Activated T-cell treated with anti-CD3 and anti-CD28 coated beads for 48 hours (primary cell): ENCODE data around the gene TEX28.
"Not testable (repeated sequence)": the region's sequence is repeated elsewhere in the genome, so short reads cannot be mapped to it uniquely, and the experiment has no call there.

ENCODE experiments used
- DNase-seq: peaks from one replicate; pipeline ENCODE4 v3.0.0-alpha.2; 2020; ENCODE audit warnings: low read depth

TEX28 gene, protein sequence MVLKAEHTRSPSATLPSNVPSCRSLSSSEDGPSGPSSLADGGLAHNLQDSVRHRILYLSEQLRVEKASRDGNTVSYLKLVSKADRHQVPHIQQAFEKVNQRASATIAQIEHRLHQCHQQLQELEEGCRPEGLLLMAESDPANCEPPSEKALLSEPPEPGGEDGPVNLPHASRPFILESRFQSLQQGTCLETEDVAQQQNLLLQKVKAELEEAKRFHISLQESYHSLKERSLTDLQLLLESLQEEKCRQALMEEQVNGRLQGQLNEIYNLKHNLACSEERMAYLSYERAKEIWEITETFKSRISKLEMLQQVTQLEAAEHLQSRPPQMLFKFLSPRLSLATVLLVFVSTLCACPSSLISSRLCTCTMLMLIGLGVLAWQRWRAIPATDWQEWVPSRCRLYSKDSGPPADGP

DNA sequence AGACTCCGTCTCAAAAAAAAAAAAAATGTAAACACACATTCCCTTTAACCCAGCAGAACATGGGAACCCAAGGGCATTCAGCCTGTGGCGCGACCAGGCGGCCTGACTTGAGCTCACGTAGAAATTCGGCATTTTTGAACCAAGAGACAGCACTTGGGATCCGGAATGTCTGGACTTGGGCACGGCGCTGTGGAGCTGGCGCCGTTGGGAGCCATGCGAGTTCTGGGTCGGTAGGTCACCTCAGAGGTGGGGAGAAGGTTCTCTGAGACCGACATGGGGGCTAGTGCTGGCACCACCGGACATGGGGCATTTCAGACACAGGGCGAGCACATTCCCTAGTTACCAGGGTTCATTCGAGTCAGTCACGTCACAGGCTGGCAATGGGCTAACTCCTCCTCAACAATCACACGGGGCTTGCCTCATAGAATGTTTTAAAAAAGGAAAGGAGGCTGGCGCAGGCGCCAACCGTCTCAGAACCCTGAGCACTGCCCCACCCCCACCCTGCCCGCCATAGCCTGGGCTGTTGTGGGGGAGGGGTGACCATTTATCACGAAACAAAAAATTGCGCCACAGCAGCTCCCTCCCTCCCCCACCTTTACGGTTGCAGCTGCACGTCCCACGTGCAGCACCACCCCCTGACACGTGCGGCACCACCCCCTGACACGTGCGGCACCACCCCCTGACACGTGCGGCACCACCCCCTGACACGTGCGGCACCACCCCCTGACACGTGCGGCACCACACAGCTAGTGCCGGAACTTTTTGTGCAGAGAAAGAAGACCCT is at the start of gene TEX28:
TEX28 (minus strand) TSS at position 334 of the 784 bp plus-strand sequence. CDS start 3,007 bp downstream, outside the sequence.
- no peak for DNase-seq

DNA sequence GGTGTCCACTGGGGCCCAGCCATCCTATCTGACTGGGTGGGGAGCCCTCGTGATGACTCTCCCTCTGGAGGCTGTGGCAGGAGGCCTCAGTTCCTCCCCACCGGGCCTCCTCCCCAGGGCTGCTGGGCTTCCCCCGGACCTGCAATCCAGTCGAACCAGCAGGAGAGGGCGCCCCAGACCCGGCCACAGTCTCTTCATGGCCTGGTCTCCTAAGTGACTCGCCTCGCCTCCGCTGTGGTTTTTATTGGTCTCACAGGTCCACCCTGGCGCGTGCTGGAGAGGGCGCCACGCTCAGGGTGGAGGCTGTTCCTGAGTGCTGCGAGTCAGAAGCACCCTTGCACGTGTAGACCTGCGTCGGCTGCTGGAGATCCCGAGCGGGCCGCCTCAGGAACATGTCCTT is 48.7 kb upstream of the TEX28 start:
- DNase-seq: not testable (repeated sequence)

DNA sequence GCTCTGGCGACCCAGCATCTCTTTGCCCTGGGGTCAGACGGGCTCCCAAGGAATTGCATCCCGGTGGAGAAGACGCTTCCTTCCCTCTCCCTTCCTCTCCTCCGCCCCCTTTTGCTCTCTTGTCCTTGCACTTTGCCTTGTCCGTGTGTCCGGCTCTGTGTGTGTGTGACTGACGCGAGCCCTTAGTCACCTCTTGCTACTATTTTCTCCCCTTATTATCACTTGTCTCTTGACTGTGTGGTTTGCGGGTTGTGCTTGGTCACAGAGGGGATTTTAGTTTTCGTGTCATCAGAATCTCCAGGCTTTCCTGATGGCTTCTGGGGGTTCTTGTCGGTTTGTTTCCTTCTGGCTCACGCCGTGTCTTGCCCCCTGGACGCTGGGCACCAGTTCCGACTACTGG is 48.1 kb upstream of the TEX28 start:
- DNase-seq: not testable (repeated sequence)

DNA sequence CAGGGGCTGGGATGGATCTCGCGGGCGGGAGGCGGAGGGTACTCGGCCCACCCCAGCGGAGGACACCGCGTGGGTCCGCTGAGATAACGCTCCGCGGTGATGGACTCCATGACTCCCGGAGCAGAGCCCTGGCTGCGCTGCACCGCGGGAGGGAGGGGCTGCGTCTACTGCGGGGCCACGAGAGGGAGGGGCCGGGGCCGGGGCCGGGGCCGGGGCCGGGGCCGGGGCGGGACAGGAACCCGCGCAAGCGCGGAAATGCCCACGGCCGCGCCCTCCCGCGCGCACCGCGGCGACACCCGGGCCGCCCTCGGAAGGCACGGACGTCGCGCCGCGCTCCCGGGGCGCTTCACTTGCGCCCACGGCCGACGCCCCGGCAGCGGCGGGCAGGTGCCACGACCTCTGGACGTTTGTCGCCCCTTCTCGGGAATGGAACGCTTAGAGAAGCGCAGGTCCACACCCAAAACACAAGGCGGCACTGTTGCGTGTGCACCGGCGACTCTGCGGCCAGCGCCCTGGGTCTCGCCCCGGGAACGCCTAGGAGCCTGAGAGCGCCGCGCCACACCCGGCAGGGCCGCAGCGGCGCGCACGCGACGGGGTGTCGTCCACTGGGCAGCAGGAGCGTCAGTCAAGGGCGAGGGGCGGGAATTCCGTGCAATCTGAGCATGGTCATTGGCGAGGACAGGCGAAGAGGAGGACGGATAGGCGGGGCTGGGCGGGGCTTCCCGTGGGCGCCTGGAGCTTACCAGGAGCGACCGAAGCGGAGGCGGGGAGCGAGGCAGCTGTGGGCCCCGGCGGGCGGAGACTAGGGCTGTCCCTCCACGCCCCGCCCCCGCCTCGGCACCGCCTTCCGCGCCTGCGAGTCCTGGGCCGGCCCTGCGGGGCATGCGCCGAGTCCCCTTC is 46.7 kb upstream of the TEX28 start:
- not testable (repeated sequence) for DNase-seq

DNA sequence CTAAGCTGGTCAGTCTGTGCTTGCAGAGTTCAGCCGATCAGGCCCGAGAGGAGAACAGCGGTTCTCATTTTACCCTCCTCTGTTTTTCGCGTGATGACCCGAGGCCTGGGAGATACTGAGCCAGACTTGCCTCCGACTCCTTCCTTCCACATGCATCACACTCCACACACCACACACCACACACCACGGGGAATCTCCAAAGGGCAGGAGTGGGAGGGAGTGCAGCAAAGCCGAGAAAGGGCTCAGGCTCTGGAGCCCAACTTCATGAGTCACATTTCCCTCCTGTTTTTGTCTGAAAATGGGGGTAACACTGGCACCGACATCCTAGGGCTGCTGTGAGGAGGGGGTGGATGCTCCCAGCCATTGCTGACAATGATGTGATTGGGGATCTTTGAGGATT is 39.6 kb upstream of the TEX28 start:
- peak; percentile 33 for DNase-seq

DNA sequence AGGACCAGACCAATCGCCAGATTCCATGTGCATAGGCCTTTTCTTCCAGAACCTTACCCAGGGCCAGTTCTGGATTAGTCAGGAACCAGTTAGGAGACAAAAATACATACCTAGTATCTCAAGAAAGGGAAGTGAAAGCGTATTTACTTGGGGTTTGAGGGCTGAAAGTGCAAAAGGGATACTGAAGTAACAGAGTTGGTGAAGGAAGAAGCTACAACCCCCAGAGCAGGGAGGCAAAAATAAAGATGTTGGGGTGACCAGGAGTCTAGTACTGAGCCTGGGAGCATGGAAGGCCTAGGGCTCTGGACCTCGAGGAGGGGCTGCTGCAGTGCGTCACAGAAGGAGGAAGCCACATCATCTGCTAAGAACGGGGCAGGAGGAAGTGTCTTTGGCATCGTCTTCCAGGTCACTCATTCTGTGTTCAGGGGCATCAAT is 38.9 kb upstream of the TEX28 start:
- no peak for DNase-seq

DNA sequence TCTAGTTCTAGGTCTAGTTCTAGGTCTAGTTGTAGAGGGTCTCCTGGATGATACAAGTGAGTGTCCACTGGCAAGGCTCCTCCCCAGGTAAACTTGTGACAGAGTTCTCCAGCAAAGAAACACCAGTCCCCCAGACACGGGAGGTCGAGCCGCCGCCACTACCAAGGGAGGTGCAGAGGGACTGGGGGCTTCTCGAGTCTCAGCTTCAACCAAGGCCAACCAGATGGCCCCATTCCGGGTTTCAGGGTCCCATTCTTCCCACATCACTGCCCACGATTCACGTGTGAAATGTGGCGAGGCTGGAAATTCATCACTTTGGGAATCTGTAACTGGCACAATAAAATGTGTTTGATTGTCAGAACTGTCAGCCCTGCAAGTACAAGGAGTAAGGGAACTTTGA is 38.2 kb upstream of the TEX28 start:
- no peak for DNase-seq

DNA sequence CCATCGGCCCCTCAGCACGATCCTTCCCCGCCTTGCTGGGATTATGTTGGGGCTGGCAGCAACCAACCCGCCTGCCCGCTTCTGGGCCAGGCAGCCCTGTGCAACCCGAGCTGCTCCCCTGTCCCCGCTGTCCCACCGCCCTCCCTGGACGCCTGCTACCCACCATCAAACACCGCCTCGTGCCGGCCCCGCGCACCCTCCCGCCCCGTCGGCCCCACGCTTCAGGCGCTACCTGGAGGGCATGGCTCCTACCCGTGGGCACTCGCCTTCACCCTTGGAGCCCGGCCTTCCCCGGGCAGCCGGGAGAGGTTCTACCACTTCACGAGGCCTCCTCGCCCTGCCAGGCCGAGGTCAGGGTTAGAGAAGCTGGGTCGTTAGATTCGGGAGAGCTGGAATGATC is 37.6 kb upstream of the TEX28 start:
- DNase-seq: no peak

DNA sequence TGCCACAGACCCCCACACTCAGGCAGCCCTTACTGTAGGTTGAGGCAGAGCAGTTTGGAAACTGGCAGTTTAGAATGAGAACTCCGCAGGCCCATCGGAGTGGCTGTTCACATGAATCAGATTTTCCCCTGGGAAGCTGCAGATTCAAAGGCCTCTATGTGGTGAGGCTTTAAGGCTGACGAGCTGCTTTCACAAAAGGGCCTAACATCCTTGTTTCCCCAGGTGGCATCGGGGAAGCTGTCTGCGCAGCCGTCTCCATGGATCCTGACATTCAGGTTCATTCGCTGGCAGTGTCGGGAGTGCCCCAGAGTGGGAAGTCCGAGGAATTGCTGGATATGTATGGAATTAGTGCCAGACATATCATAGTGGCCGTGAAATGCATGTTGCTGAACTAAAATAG is 34.4 kb upstream of the TEX28 start:
- DNase-seq: no peak

DNA sequence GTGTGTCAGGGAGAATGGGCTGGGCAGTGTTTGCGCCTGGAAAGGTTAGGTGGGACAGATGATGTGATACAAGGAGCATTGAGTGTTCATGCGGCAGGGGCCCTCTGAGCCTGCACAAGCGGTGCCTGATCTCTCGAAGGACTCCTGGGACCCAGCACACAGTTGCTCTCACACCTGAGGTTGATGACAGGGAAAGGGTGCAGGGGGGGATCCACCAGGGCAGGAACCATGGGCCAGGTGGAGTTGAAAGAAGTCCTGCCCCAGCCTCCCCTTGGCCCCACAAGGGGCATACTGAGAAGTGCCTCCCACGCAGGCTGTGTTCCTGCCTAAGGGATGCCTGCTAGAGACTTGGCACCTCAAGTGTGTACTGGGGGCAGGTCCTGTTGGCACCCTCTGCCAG is 33.7 kb upstream of the TEX28 start:
- DNase-seq: no peak

DNA sequence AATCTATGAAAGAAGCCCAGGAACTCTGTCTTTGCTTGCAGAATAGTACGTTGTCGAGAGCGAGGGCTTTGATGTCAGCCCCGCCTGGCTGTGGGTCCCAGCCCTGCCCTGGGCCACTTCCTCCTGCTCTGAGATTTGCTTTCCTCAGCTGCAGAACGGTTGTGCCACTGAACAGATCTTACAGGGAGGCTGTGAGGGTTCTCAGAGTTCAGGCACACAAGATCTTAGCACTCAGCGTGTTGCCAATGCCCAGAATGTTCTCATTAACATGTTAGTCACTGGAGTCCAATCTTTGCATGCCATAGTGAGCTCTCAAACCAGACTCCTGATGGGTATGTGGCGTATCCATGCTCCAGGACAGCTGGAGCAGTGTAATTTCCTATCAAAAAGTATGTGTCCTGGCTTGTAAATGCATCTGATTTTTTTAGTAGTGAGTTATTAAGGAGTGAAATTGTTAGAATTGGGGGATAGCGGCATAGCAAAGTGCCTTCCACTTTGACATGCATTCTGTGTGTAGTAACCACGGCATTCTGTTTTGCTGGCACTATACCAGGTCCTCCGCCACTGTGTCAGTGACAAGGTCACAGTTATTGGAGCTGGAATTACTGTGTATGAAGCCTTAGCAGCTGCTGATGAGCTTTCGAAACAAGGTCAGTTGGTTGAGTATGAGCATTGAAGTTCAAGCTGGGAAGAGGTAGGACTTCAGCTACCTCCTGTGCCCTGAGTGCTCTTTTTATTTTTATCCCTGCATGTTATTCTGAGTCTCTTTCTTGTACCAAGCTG is 32.3 kb upstream of the TEX28 start:
- DNase-seq: no peak

DNA sequence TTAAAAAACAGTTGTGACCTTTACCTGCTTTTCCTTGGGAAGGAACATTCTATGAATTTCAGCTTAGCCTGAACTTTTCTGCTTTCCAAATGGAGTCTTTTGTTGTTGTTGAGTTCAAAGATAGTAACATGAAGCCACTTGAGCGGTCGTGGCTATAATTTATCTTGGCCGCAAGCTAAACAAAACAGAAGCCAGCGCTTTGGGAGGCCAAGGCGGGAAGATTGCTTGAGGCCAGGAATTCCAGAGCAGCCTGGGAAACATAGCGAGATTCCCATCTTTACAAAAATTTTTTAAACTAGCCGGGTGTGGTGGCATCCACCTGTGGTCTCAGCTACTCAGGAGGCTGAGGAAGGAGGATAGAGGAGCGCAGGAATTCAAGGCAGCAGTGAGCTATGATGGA is 30.6 kb upstream of the TEX28 start:
- DNase-seq: no peak

DNA sequence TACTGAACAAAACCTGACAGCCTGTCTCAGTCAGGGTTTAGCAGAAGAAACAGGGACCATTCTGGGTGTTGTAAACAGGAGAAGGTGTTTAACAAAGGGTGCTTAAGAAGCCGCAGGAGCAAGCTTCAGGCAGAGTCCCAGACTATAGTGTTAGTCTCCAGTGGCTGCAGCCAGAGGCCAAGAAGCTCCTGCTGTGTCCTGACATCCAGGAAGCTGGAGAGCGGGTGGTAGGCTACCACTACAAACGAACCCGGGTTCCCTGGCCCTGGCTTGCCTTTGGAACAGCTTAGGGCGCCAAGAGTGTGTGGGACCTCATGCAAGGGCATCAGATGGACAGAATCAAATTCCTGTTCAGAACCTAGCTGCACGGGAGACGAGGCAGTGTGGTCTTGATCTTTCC is 28.6 kb upstream of the TEX28 start:
- no peak for DNase-seq

DNA sequence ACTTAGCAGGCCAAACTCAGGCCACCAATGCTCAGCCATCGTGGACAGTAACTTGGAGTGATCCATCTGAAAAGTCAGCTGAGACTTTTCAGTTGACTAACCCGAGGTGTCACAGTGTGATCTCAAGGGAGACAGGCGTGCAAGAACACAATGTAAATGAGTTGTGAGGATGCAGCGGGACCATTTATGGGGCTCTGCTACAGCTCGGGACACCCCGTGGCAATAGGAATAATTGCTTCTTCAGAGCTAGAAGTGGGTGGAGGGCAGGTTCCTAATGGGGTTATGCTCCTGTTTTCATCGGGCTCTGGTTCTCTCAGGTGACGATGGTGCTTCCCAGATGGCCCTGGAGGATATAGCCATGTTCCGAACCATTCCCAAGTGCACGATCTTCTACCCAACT is 28.0 kb upstream of the TEX28 start:
- DNase-seq: no peak

DNA sequence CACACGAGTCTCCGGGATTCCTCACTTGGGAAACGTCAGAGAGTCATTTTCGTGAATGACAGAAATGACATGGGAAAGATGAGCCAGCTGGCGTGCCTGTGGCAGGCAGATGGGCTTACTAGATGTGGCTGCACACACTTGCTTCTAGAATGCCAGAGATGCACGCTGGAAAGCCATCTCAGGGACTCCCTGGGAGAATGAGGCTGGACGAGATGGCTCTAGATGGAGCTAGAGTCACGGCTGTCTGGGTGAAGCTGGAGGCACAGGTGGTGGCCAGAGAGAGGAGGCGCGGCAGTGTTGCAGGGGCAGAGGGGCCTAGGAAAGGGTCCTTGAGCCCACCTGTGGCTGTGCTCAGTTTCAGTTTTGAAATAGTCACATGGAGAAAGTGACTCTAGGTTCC is 26.7 kb upstream of the TEX28 start:
- DNase-seq: no peak

DNA sequence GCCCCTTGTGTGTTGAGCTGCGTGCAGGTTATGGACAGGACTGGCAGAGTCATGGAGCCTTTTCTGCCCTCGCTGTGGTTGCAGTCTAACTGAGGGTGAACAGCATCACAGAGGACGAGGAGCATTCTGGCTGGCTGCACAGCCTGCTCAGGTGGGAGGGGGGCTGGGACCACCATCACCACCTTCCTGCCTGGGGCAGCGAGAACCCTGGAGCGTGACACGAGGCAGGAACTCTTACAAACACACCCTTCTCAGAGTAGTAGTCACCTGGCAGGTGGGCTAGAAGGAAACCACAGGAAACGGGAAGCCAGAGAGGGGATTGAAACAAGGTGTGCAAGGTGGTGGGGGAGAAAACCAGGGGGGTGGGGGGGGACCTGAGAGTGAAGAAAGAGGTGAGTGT is 26.2 kb upstream of the TEX28 start:
- no peak for DNase-seq

DNA sequence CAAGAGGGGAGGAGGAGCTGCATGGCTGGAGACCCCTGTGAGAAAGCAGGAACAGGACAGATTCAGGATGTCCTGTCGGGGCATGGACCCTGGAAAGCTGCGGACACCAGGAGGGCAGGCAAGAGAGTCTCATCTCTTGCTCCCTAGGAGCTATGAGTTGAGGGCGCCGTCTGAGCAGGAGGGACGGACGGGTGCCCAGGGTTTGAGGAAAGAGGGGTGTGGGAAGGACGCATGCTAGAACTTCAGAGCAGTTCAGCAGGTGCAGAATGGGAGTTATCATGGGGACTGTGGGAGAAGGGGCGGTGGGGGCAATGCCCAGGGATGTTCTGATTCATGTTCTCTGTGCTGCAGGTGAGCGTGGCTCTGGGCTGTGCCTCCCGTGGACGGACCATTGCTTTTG is 25.5 kb upstream of the TEX28 start:
- DNase-seq: no peak

DNA sequence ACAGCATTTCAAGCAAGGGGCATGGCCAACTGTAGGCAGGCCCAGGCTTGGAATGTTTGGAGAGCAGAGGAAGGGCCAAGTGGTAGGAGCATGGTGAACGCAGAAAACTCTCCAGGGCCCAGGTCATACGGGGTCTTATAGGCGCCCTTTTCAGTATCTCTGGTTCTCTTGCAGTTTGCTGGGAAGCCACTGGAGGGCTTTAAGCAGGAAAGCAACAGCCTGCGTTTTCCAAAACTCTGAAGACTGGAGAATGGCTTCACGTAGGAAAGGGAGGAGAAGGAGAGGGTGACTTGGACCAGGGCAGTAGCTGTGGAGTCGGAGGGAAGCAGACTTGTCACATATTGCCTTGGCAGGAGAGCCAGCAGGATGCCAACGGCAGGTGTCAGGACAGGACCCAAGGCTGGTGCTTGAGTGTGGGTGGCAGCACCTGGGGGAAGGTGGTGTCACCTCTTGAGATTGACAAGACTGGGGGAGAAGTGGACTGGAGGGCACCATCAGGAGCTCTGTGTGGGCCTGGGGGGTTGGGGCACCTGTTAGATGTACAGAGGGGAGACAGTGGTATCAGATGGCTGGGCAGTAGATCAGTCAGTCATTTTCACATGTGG is 22.6 kb upstream of the TEX28 start:
- DNase-seq: no peak

DNA sequence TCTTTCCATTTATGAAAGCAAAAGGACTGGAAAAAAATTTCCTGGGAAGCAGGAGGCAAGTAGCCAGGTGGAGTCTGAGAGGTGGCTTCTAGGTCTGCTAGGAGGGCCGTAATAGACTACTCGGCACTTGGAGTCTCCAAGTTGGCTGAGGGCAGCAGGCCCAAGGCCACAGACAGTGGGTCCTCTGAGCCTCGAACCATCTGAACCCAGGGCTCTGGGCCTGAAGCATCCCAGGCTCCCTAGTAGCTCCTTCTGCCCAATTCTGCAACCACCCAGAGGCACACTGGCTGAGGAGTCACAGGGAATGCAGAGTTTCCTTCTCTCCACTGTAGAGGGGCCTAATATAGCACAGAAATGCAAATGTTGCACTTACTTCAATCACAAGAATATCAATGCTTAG is 20.5 kb upstream of the TEX28 start:
- no peak for DNase-seq

DNA sequence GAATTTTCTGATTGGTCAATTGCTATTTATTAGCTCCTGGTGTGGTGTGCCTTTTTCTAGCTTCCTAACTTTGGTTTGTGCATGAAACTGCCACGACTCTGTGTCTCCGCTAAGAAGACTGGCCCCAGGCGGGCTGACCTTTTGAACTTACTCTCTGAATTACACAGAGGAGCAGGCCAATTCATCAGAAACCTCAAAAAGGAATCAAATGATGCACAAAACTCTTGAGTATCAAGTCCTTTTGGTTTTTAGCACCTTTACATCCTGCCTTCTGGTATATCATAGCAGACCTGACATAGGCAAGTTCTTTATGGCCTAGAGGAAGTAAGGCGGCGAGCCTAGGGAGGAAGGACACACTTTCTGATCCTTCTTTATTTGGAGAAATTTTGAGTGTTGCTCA is 18.2 kb upstream of the TEX28 start:
- no peak for DNase-seq

DNA sequence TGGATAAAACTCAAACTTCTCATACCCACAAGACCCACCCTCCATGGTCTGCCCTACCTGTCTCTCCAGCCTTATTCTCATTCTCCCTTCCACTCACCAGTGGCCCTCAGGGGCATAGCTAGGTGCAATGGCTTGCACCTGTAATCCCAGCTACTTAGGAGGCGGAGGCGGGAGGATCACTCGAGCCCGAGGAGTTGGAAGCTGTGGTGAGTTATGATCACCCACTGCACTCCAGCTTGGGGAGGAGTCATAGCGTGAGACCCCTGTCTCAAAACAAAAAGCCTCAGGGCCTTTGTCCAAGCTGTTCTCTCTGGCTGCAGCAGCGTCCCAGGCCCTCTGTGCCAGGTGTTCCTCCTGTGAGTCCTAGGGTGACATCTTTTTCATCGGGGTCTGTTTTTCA is 17.2 kb upstream of the TEX28 start:
- no peak for DNase-seq
